Fibroblast of the aortic adventitia (primary cell): Measurements from ENCODE around the gene EFL1. TPM values are rescaled to one million over a fixed set of nuclear protein-coding genes. Genes with fewer than 3 reads are reported as not detected.
A peak's percentile ranks its signal among the peaks of the same experiment; 100 is the strongest.
"Not testable (repeated sequence)": the region's sequence is repeated elsewhere in the genome, so short reads cannot be mapped to it uniquely, and the experiment has no call there.

ENCODE experiments used
- DNase-seq: peaks from one replicate; pipeline ENCODE4 v3.0.0-alpha.2; 2010; ENCODE audit warnings: low read depth
- H3K4me3 ChIP-seq: 2 replicates; pipeline ENCODE4 v1.5.1; 2011; ENCODE audit warnings: low read depth, mild to moderate bottlenecking, control low read depth, low read length, moderate library complexity
- CTCF ChIP-seq: IDR thresholded peaks from 2 replicates; pipeline ENCODE4 v1.5.1; 2011; ENCODE audit warnings: mild to moderate bottlenecking, low read length, control low read depth, inconsistent platforms; ENCODE audit not compliant: insufficient read depth
- total RNA-seq: library from RNA; depleted of rRNA; stranded (reverse); fragments of >200 nt; gene quantifications from 2 replicates; pipeline ENCODE4 v1.2.3, GENCODE V29; 2012; ENCODE audit warnings: low replicate concordance

The EFL1 gene
- total RNA-seq, 1 donor, result 36.7 TPM

- TF ChIP-seq CTCF, result no peak
- no peak for DNase-seq
- H3K4me3 ChIP-seq, result no peak overlapping the region
Observed at GRCh38 chr15:82297546-82297945, 35.0 kb upstream of the EFL1 start.

- no peak for DNase-seq
- no peak for TF ChIP-seq CTCF
- no peak overlapping the region for H3K4me3 ChIP-seq
Observed at GRCh38 chr15:82294061-82294690, 31.6 kb upstream of the EFL1 start.

- no peak for DNase-seq
- TF ChIP-seq CTCF, result no peak
- no peak overlapping the region for H3K4me3 ChIP-seq
Observed at GRCh38 chr15:82292271-82292670, 29.7 kb upstream of the EFL1 start.

- DNase-seq, H3K4me3 ChIP-seq: not testable (repeated sequence)
Observed at GRCh38 chr15:82288202-82288601, 25.7 kb upstream of the EFL1 start.

GRCh38 chr15:82286475-82286874, 23.9 kb upstream of the EFL1 start:
- DNase-seq, H3K4me3 ChIP-seq: not testable (repeated sequence)

GRCh38 chr15:82284381-82284780, 21.8 kb upstream of the EFL1 start:
- not testable (repeated sequence) for H3K4me3 ChIP-seq, DNase-seq

GRCh38 chr15:82282386-82282785, 19.9 kb upstream of the EFL1 start:
- H3K4me3 ChIP-seq, DNase-seq: not testable (repeated sequence)

- peak; percentile 13 for TF ChIP-seq CTCF
- not testable (repeated sequence) for DNase-seq, H3K4me3 ChIP-seq
Observed at GRCh38 chr15:82281276-82281675, 18.7 kb upstream of the EFL1 start.

GRCh38 chr15:82275410-82275809, 12.9 kb upstream of the EFL1 start:
- no peak for TF ChIP-seq CTCF
- DNase-seq, result no peak
- H3K4me3 ChIP-seq, result no peak overlapping the region
